ENCODE data around the gene BEND3.

The BEND3 gene

DNA sequence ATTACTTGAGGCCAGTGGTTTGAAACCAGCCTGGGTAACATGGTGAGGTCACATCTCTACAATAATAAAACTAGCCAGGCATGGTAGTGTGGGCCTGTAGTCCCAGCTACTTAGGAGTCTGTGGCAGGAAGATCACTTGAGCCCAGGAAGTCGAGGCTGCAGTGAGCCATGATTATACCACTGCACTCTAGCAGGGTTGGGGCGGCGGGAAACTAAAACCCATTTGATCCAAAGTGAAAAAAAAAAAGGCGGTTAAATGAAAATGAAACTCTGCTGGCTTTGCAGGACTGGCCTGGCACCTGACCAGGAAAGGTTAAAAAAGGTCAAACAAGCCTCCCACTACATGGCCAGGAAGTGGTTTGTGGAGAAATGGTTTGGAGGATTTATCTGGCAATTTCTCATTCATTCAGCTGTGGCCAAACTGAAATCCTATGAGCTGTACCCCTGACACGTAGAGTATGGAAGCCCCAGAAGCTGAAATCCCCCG, 50.7 kb downstream of the BEND3 start:
- TF ChIP-seq, protein P1, sequence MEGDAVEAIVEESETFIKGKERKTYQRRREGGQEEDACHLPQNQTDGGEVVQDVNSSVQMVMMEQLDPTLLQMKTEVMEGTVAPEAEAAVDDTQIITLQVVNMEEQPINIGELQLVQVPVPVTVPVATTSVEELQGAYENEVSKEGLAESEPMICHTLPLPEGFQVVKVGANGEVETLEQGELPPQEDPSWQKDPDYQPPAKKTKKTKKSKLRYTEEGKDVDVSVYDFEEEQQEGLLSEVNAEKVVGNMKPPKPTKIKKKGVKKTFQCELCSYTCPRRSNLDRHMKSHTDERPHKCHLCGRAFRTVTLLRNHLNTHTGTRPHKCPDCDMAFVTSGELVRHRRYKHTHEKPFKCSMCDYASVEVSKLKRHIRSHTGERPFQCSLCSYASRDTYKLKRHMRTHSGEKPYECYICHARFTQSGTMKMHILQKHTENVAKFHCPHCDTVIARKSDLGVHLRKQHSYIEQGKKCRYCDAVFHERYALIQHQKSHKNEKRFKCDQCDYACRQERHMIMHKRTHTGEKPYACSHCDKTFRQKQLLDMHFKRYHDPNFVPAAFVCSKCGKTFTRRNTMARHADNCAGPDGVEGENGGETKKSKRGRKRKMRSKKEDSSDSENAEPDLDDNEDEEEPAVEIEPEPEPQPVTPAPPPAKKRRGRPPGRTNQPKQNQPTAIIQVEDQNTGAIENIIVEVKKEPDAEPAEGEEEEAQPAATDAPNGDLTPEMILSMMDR (IDR thresholded peaks at IDR 0.05) = no peak
- H3K27ac Mint-ChIP-seq = peak overlapping the region; percentile 97
- peaks cover 11% of the 10 kb centered on the region for H3K27me3 Mint-ChIP-seq (ENCODE audit: low read depth, poor library complexity)
- no peaks in the 10 kb centered on the region for H3K9me3 Mint-ChIP-seq
- peaks cover 53% of the 10 kb centered on the region for H3K4me1 Mint-ChIP-seq
- no peak overlapping the region for H3K4me3 Mint-ChIP-seq
- no peak for DNase-seq
- peaks cover 36% of the 10 kb centered on the region for H3K36me3 Mint-ChIP-seq (ENCODE audit: low read depth)

- Mint-ChIP-seq H3K27ac (no peak overlapping the region), H3K27me3 (ENCODE audit: low read depth, poor library complexity) (peaks cover 11% of the 10 kb centered on the region), H3K4me3 (no peak overlapping the region), H3K4me1 (peaks cover 50% of the 10 kb centered on the region), H3K9me3 (no peaks in the 10 kb centered on the region), H3K36me3 (ENCODE audit: low read depth) (peaks cover 17% of the 10 kb centered on the region)
- TF ChIP-seq, protein P1 (IDR thresholded peaks at IDR 0.05) = no peak
- no peak for DNase-seq
These were observed 52.6 kb downstream of the BEND3 start for GRCh38 chr6:107062691-107063090.

- Mint-ChIP-seq H3K36me3 (ENCODE audit: low read depth) (peaks cover 11% of the 10 kb centered on the region), H3K27ac (no peak overlapping the region), H3K27me3 (ENCODE audit: low read depth, poor library complexity) (peaks cover 11% of the 10 kb centered on the region), H3K4me1 (peaks cover 38% of the 10 kb centered on the region), H3K4me3 (no peak overlapping the region), H3K9me3 (peaks cover 4% of the 10 kb centered on the region)
- DNase-seq = no peak
- TF ChIP-seq, protein P1 (IDR thresholded peaks at IDR 0.05) = no peak
These were observed 53.9 kb downstream of the BEND3 start for GRCh38 chr6:107061125-107062020.

DNA sequence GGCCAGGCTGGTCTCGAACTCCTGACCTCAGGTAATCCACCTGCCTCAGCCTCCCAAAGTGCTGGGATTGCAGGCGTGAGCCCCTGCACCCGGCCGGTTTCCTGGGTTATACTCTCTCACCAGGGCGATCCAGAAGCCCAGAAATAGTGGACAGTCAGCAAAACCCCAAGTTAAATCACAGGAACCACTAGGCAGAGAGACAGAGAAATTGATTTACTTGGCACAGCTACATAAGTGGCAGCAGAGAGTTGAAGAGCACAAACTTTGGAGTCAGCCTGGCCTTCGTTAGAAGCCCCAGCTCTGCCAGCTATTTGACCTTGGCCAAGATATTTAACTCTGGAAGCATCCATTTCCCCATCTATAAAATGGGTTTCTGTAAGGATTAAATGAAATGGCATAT, 54.6 kb downstream of the BEND3 start:
- H3K27ac Mint-ChIP-seq = no peak overlapping the region
- peaks cover 31% of the 10 kb centered on the region for H3K4me1 Mint-ChIP-seq
- peaks cover 4% of the 10 kb centered on the region for H3K9me3 Mint-ChIP-seq

DNA sequence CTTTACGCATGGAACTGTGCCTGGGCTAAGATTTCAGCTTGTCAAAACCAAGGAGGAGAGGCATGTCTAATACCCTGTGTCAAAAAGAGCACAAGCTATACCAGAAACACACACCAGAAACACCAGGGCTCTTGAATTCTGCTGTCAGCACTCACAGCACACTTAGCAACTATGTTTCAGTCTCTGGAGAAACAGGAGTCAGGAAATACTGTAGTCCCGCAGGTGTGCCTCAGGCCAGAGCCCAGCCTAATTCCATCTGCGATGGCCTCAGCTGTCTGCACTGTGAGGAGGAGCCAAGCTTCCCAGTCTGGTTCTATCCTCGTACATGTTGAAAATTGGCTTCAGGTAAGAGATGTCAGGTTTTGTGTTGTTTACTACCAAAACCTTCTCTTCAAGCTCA, 55.7 kb downstream of the BEND3 start:
- Mint-ChIP-seq H3K4me1 (peaks cover 20% of the 10 kb centered on the region), H3K27me3 (ENCODE audit: low read depth, poor library complexity) (peaks cover 11% of the 10 kb centered on the region), H3K27ac (no peak overlapping the region), H3K9me3 (peaks cover 4% of the 10 kb centered on the region), H3K4me3 (no peak overlapping the region), H3K36me3 (ENCODE audit: low read depth) (no peaks in the 10 kb centered on the region)
- no peak for DNase-seq
- TF ChIP-seq, protein P1 (IDR thresholded peaks at IDR 0.05) = no peak

More for the DNA sequence above, 54.6 kb downstream of the BEND3 start:
- Mint-ChIP-seq H3K27me3 (ENCODE audit: low read depth, poor library complexity) (peaks cover 11% of the 10 kb centered on the region), H3K4me3 (no peak overlapping the region), H3K36me3 (ENCODE audit: low read depth) (peaks cover 5% of the 10 kb centered on the region)
- DNase-seq = no peak
- TF ChIP-seq, protein P1 (IDR thresholded peaks at IDR 0.05) = no peak
